SW480 (cell line): ENCODE results near the gene PHF14.
"Not testable (repeated sequence)": the region's sequence is repeated elsewhere in the genome, so short reads cannot be mapped to it uniquely, and the experiment has no call there.

Experiments
- DNase-seq: peaks from one replicate; pipeline ENCODE4 v3.0.0-alpha.2; 2016; ENCODE audit warnings: low spot score

The PHF14 gene

GRCh38 chr7:10990748-10991147 lies 17.1 kb downstream of the PHF14 start:
- DNase-seq = not testable (repeated sequence)

- not testable (repeated sequence) for DNase-seq
Measured at GRCh38 chr7:10995482-10996166, 22.0 kb downstream of the PHF14 start.

DNA sequence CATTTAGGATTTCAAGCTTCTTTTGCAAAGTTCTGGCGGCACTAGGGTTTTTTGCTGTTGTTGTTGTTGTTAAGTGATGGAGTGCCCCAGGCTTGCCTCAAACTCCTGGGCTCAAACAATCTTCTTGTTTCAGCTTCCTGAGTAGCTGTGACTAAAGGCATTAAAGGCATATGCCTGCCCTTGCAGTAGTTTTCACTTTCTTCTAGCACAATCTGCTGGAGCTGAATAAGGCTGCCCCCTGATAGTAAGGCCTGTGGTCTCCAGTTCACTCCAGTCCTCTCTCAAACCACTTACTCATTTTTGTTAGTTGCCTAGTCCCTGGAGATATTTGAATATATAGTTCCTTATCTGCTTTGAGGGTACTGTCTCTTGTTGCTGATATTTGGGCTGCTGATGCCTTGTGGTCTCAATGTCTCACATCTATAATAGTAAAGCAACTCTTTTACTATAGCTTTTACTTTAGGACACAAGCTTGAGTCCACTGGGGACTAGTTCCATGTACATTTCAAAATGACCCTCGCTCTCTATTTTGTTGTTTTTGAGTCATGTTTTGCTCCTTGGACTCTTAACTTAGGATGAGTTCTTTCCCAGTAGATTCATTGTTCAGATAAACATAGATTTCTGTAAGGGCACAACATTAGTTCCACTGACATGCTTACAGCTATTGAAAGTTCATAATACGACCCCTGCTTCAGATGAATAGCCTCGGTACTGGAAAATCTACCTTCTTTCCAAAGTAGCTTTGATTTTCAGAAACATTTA lies 25.5 kb downstream of the PHF14 start:
- no peak for DNase-seq

DNA sequence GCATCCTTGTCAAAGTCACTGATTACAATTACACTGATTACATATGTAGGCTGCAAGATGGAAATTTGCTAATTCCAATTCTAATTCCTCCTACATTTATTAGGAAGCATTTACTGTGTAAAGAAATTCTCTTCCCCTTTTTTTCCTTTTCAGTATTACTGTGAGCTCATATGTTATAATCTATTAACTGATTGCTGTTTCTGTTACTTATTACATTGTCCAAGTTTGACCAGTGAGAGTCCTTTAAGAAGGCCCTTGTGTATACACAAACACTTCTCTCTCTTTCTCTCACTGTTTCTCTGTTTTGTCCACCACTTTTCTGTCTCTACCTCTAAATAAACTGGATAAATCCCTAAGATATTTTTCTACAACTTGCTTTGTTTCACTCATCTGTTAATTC lies 31.5 kb downstream of the PHF14 start:
- no peak for DNase-seq

DNA sequence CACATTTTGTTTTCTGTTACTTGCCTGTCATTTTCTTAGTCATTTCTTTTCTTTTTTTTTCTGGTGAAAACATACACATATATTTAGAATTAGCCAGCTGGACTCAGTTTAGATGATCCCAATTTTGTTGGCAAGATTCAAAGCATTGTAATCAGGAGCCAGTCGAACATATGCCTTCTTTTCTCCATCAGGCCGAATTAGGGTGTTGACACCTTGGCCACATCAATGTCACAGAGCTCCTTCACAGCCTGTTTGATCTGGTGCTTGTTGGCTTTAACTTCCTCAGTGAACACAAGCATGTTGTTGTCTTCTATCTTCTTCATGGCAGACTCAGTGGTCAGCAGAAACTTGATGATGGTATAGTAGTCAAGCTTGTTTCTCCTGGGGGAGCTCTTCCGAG lies 32.6 kb downstream of the PHF14 start:
- DNase-seq = no peak

GRCh38 chr7:11009631-11010030 lies 36.0 kb downstream of the PHF14 start:
- DNase-seq = no peak

DNA sequence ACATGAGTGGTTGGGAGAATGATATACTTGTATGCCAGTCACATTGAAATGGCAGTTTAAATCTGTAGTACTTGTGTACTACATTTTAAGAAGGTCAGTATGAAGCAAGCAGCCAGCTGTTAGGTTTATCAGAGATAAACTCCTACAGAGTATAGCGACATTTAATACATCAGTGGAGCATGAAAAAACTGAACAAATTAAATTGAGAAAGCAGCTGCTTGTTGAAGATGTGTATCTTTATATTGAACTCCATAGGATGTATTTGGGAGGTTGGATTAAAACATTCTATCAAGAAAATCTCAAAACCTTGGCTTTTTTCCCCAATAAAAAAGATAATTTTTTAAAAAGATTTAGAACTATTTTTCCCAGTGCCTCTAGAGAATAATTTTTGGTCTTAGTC lies 47.8 kb downstream of the PHF14 start:
- no peak for DNase-seq

- peak; percentile 16 for DNase-seq
Measured at GRCh38 chr7:11026452-11027359, 53.0 kb downstream of the PHF14 start.

- DNase-seq = no peak
Measured at GRCh38 chr7:11035661-11036060, 62.0 kb downstream of the PHF14 start.

DNA sequence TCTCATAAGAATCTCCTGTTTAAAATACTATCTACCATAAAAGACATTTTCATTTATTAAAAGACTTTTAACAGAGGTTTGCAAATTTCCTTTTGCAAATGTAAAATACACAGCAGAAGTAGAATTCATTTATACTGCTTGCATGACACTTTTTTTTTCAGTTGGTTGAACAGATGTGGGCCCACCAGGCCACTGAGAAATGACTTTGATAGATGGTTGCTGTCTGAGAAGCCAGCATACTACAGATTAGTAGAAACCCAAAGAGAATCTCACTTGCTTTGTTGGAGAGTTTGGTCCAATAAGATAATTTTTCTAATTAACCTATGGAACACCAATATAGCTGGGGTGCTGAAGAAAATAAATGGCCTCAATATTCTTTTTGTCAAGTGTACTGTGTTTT lies 66.3 kb downstream of the PHF14 start:
- no peak for DNase-seq

- DNase-seq = no peak
Measured at GRCh38 chr7:11054033-11054432, 80.4 kb downstream of the PHF14 start.

DNA sequence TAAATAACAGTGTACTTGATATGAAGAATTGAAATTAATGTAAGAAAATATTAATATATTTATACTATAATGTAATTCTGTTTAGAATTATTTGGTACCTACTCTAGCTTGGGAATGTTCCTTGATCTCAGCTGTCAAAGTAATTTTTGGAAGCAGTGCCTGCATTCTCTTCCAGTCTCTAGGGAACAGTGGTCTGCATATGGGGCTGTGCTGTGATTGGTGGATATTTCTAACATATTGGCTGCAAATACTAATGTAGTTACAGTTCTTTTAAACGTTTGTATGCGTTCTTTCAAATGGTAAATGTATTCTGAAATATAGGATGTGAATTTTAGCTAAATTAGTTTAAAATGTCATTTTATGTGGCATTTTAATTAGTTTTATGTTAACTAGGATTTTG lies 87.2 kb downstream of the PHF14 start:
- DNase-seq = no peak

DNA sequence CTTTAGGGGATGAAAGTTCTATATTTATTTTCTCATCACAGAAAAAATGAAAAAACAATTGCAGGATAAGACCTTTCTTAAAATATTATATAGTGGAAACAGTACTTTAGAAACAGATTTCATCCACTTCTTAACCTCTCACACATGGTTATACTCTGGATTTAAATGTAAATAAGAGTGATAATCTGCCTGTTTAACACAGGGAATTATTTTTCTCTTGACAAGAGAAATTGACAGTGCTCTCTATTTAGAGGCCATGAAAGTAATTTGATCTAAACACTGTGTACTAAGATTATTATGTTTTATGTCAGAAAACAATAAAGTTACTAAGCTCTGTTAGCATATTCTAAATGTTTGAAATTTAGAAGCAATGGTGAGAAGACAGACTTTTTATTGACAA lies 88.4 kb downstream of the PHF14 start:
- DNase-seq = no peak

GRCh38 chr7:11069591-11069990 lies 95.9 kb downstream of the PHF14 start:
- DNase-seq = no peak

DNA sequence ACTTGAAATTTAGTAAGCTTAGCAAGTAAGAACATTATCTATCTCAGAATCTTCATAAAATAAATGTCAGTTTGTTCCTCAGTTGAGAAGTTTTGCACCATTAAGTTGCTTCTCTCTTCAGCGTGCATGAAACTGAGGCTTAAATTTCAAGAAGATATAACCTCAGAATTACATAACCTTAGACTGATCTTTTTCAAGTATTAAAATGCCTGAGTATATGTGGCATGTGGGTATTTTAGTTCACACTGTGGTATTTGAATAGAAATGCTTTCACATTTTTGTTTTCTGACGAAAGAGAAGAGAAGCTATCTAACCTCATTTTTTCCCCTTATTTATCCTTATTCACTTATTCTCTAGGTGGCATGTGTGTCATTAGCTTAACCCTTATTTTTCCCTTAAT lies 104.1 kb downstream of the PHF14 start:
- no peak for DNase-seq

DNA sequence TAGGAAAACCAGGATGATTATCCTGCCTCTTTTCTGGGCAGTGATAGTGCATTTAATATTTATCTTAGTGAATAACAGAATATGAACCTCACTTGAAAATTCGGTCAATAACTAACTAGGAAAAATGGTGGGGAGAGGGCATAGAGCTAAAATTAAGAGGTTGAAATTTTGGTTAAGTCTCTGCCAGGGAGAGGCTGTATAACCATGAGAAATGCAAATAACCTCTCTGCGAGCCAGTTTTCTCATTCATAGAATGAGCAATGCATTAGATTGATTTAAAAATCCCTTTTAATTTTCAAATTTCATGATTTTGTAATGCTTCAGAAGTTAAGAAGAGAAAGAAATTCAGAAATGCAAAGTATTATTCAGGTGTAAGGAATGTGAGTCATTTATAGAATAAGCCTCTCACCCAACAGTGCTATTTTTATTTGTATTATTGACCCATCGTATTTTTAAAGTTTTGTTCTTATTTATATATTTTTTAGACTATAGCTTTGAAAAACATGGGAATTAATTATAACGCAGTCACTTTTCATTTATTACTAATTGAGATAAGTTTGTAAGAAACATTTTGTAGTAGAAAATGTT lies 104.7 kb downstream of the PHF14 start:
- DNase-seq = no peak

- DNase-seq = no peak
Measured at GRCh38 chr7:11079907-11080306, 106.2 kb downstream of the PHF14 start.

- no peak for DNase-seq
Measured at GRCh38 chr7:11082121-11082520, 108.4 kb downstream of the PHF14 start.

- DNase-seq = no peak
Measured at GRCh38 chr7:11082552-11083213, 109.0 kb downstream of the PHF14 start.

DNA sequence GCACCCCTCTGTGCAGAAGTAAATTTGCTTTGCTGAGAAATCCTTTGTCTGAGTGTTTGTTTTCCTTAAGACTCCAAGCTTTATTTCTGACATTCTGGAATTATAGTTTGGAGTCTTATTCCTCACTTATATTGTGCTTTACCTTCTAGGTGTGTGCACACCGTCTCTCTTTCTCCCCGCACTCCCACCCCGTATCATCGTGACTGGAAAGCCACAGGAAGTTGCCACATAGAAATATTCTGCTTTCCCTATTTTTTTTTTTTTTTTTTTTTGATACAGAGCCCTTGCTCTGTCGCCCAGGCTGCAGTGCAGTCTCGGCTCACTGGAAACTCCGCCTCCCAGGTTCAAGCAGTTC lies 109.5 kb downstream of the PHF14 start:
- DNase-seq = no peak

GRCh38 chr7:11104578-11104977 lies 130.9 kb downstream of the PHF14 start:
- DNase-seq = no peak

DNA sequence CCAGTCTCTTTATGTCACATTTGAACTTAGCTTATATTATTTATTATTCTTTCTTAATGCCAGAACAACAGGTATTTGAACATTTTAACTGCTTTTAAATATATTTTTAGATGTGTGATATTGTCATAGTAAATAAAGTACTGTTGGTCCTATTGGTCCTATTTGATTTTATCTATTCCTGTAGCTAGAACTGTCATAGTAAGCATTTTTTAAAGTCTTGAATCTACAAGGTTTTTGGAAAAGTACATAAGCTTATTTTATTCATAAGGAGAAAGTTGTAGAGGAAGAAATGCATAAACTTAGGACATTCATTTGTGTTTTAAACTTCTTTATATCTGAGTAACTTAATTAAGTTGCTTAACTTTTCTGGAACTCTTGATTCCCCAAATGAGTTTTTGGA lies 136.0 kb downstream of the PHF14 start:
- DNase-seq = no peak
